Measurements from ENCODE around the gene AFAP1. TPM values are rescaled to one million over a fixed set of nuclear protein-coding genes. Genes with fewer than 3 reads are reported as not detected.

The AFAP1 gene
- total RNA-seq, 1 donor from 2014 or later: 6.8 TPM

- Histone ChIP-seq H3K27me3 (ENCODE audit: control insufficient read depth, insufficient read depth, low read length) (no peaks in the 10 kb centered on the region), H3K36me3 (ENCODE audit: control insufficient read depth, insufficient read depth, low read length) (no peaks in the 10 kb centered on the region), H3K4me3 (ENCODE audit: low read depth, low read length) (no peak overlapping the region)
- DNase-seq (ENCODE audit: low read depth) (no peak), FAIRE-seq (no peak)
- TF ChIP-seq CTCF (IDR thresholded peaks at IDR 0.05; ENCODE audit: insufficient read depth, low read length, severe bottlenecking): no peak
Measured at GRCh38 chr4:7906171-7906701, 33.4 kb downstream of the AFAP1 start.

GRCh38 chr4:7904952-7905915 is 34.4 kb downstream of the AFAP1 start:
- DNase-seq (ENCODE audit: low read depth) (peak; percentile 37), FAIRE-seq (no peak)
- Histone ChIP-seq H3K27me3 (ENCODE audit: control insufficient read depth, insufficient read depth, low read length) (no peaks in the 10 kb centered on the region), H3K4me3 (ENCODE audit: low read depth, low read length) (no peak overlapping the region), H3K36me3 (ENCODE audit: control insufficient read depth, insufficient read depth, low read length) (no peaks in the 10 kb centered on the region)
- no peak for TF ChIP-seq CTCF (IDR thresholded peaks at IDR 0.05; ENCODE audit: insufficient read depth, low read length, severe bottlenecking)

- no peak for TF ChIP-seq CTCF (IDR thresholded peaks at IDR 0.05; ENCODE audit: insufficient read depth, low read length, severe bottlenecking)
- no peaks in the 10 kb centered on the region for H3K27me3 ChIP-seq (ENCODE audit: control insufficient read depth, insufficient read depth, low read length)
- FAIRE-seq (no peak), DNase-seq (ENCODE audit: low read depth) (no peak)
- no peak overlapping the region for H3K4me3 ChIP-seq (ENCODE audit: low read depth, low read length)
- no peaks in the 10 kb centered on the region for H3K36me3 ChIP-seq (ENCODE audit: control insufficient read depth, insufficient read depth, low read length)
Measured at GRCh38 chr4:7903791-7904516, 35.7 kb downstream of the AFAP1 start.

- H3K4me3 ChIP-seq (ENCODE audit: low read depth, low read length): no peak overlapping the region
- no peak for TF ChIP-seq CTCF (IDR thresholded peaks at IDR 0.05; ENCODE audit: insufficient read depth, low read length, severe bottlenecking)
- H3K36me3 ChIP-seq (ENCODE audit: control insufficient read depth, insufficient read depth, low read length): no peaks in the 10 kb centered on the region
- DNase-seq (ENCODE audit: low read depth) (no peak), FAIRE-seq (no peak)
- H3K27me3 ChIP-seq (ENCODE audit: control insufficient read depth, insufficient read depth, low read length): no peaks in the 10 kb centered on the region
Measured at GRCh38 chr4:7902826-7903225, 36.8 kb downstream of the AFAP1 start.

- H3K27me3 ChIP-seq (ENCODE audit: control insufficient read depth, insufficient read depth, low read length): no peaks in the 10 kb centered on the region
- DNase-seq (ENCODE audit: low read depth) (no peak), FAIRE-seq (no peak)
- H3K36me3 ChIP-seq (ENCODE audit: control insufficient read depth, insufficient read depth, low read length): no peaks in the 10 kb centered on the region
- H3K4me3 ChIP-seq (ENCODE audit: low read depth, low read length): no peak overlapping the region
- no peak for TF ChIP-seq CTCF (IDR thresholded peaks at IDR 0.05; ENCODE audit: insufficient read depth, low read length, severe bottlenecking)
Measured at GRCh38 chr4:7902101-7902553, 37.5 kb downstream of the AFAP1 start.

All from bronchial epithelial cell (primary cell).